ENCODE data around the gene CCDC159.

GRCh38 chr19:11365557-11366117 is 19.3 kb downstream of the CCDC159 start:
- TF ChIP-seq CTCF (conservative IDR thresholded peaks at IDR 0.05 in 1 of 2, IDR thresholded peaks at IDR 0.05 in 1 of 2; ENCODE audit: low read depth in 1 of 2, low read length in 2 of 2) (no peak), EZH2 (IDR thresholded peaks at IDR 0.05; ENCODE audit: low read length, missing control alignments) (no peak)

Data from fibroblast of lung (primary cell).